ENCODE results near the gene GATB.

DNA sequence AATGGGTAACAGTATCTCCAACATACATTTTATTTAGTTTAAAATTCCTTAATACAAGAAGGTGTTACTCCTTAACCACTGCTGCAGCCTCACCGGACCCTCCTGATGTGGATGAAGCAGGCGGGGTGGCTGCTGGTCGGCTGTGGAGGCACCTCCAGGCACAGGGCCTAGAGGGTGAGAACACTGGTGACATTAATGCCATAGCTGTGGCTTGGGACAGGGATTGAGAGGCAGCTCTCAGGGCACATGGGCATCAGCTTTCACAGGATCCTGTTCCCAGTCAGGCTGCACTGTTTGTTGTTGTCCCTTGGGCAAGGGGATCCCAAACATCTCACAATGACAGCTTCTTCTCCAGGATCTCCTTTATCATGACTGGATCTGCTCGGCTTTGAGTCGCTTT, 90.0 kb downstream of the GATB start:
- no peak for TF ChIP-seq ZC3H10 (CRISPR knock-in tag; IDR thresholded peaks at IDR 0.05)
- TF ChIP-seq, protein P1, sequence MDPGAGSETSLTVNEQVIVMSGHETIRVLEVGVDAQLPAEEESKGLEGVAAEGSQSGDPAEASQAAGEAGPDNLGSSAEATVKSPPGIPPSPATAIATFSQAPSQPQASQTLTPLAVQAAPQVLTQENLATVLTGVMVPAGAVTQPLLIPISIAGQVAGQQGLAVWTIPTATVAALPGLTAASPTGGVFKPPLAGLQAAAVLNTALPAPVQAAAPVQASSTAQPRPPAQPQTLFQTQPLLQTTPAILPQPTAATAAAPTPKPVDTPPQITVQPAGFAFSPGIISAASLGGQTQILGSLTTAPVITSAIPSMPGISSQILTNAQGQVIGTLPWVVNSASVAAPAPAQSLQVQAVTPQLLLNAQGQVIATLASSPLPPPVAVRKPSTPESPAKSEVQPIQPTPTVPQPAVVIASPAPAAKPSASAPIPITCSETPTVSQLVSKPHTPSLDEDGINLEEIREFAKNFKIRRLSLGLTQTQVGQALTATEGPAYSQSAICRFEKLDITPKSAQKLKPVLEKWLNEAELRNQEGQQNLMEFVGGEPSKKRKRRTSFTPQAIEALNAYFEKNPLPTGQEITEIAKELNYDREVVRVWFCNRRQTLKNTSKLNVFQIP (CRISPR knock-in tag; IDR thresholded peaks at IDR 0.05; ENCODE audit: borderline replicate concordance, low read depth) = no peak
- no peak for TF ChIP-seq OSR1 (CRISPR knock-in tag; IDR thresholded peaks at IDR 0.05)
- TF ChIP-seq, protein P2, sequence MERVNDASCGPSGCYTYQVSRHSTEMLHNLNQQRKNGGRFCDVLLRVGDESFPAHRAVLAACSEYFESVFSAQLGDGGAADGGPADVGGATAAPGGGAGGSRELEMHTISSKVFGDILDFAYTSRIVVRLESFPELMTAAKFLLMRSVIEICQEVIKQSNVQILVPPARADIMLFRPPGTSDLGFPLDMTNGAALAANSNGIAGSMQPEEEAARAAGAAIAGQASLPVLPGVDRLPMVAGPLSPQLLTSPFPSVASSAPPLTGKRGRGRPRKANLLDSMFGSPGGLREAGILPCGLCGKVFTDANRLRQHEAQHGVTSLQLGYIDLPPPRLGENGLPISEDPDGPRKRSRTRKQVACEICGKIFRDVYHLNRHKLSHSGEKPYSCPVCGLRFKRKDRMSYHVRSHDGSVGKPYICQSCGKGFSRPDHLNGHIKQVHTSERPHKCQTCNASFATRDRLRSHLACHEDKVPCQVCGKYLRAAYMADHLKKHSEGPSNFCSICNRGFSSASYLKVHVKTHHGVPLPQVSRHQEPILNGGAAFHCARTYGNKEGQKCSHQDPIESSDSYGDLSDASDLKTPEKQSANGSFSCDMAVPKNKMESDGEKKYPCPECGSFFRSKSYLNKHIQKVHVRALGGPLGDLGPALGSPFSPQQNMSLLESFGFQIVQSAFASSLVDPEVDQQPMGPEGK (CRISPR knock-in tag; IDR thresholded peaks at IDR 0.05; ENCODE audit: borderline replicate concordance) = no peak
- no peak for TF ChIP-seq PPARA (CRISPR knock-in tag; IDR thresholded peaks at IDR 0.05; ENCODE audit: borderline replicate concordance)
- no peak for TF ChIP-seq ZFP3 (CRISPR knock-in tag; IDR thresholded peaks at IDR 0.05)
- TF ChIP-seq CSDC2 (CRISPR knock-in tag; IDR thresholded peaks at IDR 0.05) = no peak
- no peak for TF ChIP-seq ZNF565 (CRISPR knock-in tag; conservative IDR thresholded peaks at IDR 0.05; ENCODE audit: low read depth)
- TF ChIP-seq ZFP30 (CRISPR knock-in tag; IDR thresholded peaks at IDR 0.05) = no peak
- no peak for TF ChIP-seq TOX (CRISPR knock-in tag; IDR thresholded peaks at IDR 0.05; ENCODE audit: borderline replicate concordance)
